ENCODE results near the gene MIOX. TPM values are rescaled to one million over a fixed set of nuclear protein-coding genes. Genes with fewer than 3 reads are reported as not detected.

Gene MIOX
- total RNA-seq, 1 experiment from 2014 or later, result 1.4 TPM

- Mint-ChIP-seq H3K36me3 (ENCODE audit: insufficient read depth in 1 of 3, low read depth in 3 of 3) (peaks cover 26 to 76% (median 74%) of the 10 kb centered on the region in 3 experiments), H3K27ac (no peak overlapping the region), H3K27me3 (ENCODE audit: low read depth) (no peaks in the 10 kb centered on the region), H3K4me3 (no peak overlapping the region), H3K9me3 (no peaks in the 10 kb centered on the region; a peak in 1 of 5 replicates), H3K4me1 (no peaks in the 10 kb centered on the region)
- Histone ChIP-seq H3K27me3 (ENCODE audit: insufficient read depth, low read length) (no peaks in the 10 kb centered on the region), H3K9me3 (ENCODE audit: control insufficient read depth, low read depth, low read length) (no peaks in the 10 kb centered on the region), H2BK12ac (ENCODE audit: insufficient read length, low read depth, low read length) (no peak overlapping the region), H2BK5ac (ENCODE audit: insufficient read length, low read length) (no peak overlapping the region), H2AK5ac (ENCODE audit: insufficient read length, low read length) (no peak overlapping the region), H3K56ac (ENCODE audit: insufficient read length, low read depth, low read length) (no peak overlapping the region), H3K4me2 (ENCODE audit: insufficient read depth, insufficient read length, low read length) (no peak overlapping the region), H4K91ac (ENCODE audit: insufficient read length, low read depth, low read length) (no peak overlapping the region), H2BK20ac (ENCODE audit: low read depth, low read length, poor library complexity, severe bottlenecking) (no peak overlapping the region), H3K27ac (ENCODE audit: insufficient read length, low read depth, low read length) (no peak overlapping the region), H2BK15ac (ENCODE audit: low read depth, low read length) (no peak overlapping the region), H3K79me2 (ENCODE audit: insufficient read depth, low read length) (no peaks in the 10 kb centered on the region), H3T11ph (ENCODE audit: low read length) (no peak overlapping the region), H2AFZ (ENCODE audit: low read length) (no peak overlapping the region), H4K5ac (ENCODE audit: insufficient read length, low read depth, low read length) (no peak overlapping the region), H3K4ac (ENCODE audit: low read depth, low read length) (no peak overlapping the region), H3K18ac (ENCODE audit: insufficient read length, low read depth, low read length) (no peak overlapping the region), H3K9ac (ENCODE audit: extremely low read depth, insufficient read length, low read length) (no peak overlapping the region), H4K20me1 (ENCODE audit: control insufficient read depth, insufficient read depth, insufficient read length) (peaks cover 5% of the 10 kb centered on the region), H4K8ac (replicated peaks; ENCODE audit: insufficient read length, low read depth, low read length) (no peak overlapping the region), H2BK120ac (ENCODE audit: low read depth, low read length, poor library complexity, severe bottlenecking) (no peak overlapping the region), H3K4me1 (ENCODE audit: insufficient read depth, low read length) (no peaks in the 10 kb centered on the region), H3K14ac (ENCODE audit: insufficient read depth, low read length) (no peak overlapping the region), H3K23ac (ENCODE audit: insufficient read length, low read depth, low read length) (no peak overlapping the region), H3K79me1 (ENCODE audit: insufficient read depth, low read depth, low read length, poor library complexity, severe bottlenecking) (no peaks in the 10 kb centered on the region), H3K23me2 (ENCODE audit: insufficient read length, low read depth, low read length, poor library complexity, severe bottlenecking) (no peaks in the 10 kb centered on the region)
- no peak for DNase-seq
- TF ChIP-seq CTCF (conservative IDR thresholded peaks at IDR 0.05), result no peak
- no CpG with 5 or more reads among the region's 11 CpGs for WGBS (ENCODE audit: extremely low coverage, insufficient read length, low lambda C conversion rate)
Observed at GRCh38 chr22:50456026-50456425, 30.6 kb upstream of the MIOX start.

Data from H9 (cell line).